Mesothelial cell of epicardium (in vitro differentiated cells): ENCODE results near the gene GPC3. TPM values are rescaled to one million over a fixed set of nuclear protein-coding genes. Genes with fewer than 3 reads are reported as not detected.

Experiments used
- DNase-seq, 2 experiments: peaks; one replicate each; pipeline ENCODE4 v3.0.0; 2021; ENCODE audit warnings: low spot score in 2 of 2; ENCODE audit not compliant: unreplicated experiment in 2 of 2
- H3K27ac Mint-ChIP-seq: 2 replicates; pipeline ENCODE4 v1.8.0; 2021; ENCODE audit warnings: mixed read lengths
- H3K27me3 Mint-ChIP-seq: 2 replicates; pipeline ENCODE4 v1.8.0; 2021; ENCODE audit warnings: low read depth, mixed read lengths
- H3K36me3 Mint-ChIP-seq: 2 replicates; pipeline ENCODE4 v1.8.0; 2021; ENCODE audit warnings: mixed read lengths
- H3K4me1 Mint-ChIP-seq: 2 replicates; pipeline ENCODE4 v1.8.0; 2021; ENCODE audit warnings: mixed read lengths
- H3K4me3 Mint-ChIP-seq: 2 replicates; pipeline ENCODE4 v1.8.0; 2021; ENCODE audit warnings: mild to moderate bottlenecking, moderate library complexity, mixed read lengths
- H3K9me3 Mint-ChIP-seq: 2 replicates; pipeline ENCODE4 v1.8.0; 2021; ENCODE audit warnings: mixed read lengths
- CTCF ChIP-seq: fragments of 200-600 bp; sonication (generic); IDR thresholded peaks from one replicate; pipeline ENCODE4 v1.5.0; 2021; ENCODE audit warnings: antibody characterized with exemption; ENCODE audit not compliant: unreplicated experiment
- total RNA-seq: library from RNA; stranded (reverse); gene quantifications from 3 replicates; pipeline ENCODE4 v1.2.1, GENCODE V29; 2021

GPC3 gene
- total RNA-seq, 1 donor from 2014 or later, result 864 TPM

DNA sequence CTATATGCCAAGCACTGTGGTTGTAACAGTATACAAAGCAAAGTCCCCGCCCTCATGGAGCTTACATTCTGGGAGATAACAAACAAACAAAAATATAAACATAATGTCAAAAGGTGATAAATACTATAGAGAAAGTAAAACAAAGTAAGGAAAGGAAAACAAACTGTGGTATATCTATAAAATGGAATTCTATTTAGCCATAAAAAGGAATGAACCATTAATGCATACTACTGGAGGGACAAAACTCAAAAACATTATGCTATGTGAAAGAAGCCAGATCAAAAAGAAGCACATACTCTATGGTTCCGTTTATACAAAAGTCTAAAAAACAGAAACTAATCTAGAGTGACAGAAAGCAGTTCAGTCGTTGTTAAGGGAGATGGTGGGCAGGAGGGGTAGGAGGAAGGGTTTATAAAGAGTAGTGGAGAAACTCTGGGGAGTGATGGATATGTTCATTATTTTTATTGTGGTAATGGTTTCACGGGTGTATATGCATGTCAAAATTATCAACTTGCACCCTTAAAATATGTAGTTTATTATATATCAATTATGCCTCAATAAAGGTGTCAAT, 31.5 kb downstream of the GPC3 start:
- Mint-ChIP-seq H3K4me3 (no peak overlapping the region), H3K27ac (no peak overlapping the region), H3K27me3 (no peaks in the 10 kb centered on the region), H3K36me3 (peaks cover 50% of the 10 kb centered on the region), H3K9me3 (peaks cover 13% of the 10 kb centered on the region), H3K4me1 (no peaks in the 10 kb centered on the region)
- no peak for DNase-seq
- no peak for TF ChIP-seq CTCF

GRCh38 chrX:133953078-133953477, 32.3 kb downstream of the GPC3 start:
- DNase-seq, result no peak
- H3K4me3 Mint-ChIP-seq, result no peak overlapping the region

DNA sequence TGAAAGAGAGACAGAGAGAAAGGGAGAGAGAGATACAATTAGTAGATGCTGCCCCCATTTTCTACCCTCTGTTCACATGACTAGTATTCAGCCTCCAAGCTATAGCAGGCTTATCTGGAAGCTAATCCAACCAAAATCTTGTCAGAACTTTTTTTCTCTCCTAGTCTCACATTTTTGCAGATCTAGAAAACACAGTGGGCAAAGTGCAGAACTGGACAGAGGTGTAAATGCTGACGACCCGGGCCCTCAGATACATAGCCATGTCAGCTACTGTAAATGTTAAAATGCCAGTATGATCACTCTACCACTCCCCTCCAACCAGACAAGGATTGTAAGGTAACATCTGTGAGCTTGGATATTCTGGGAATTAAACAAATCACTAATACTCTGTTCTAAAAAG, 34.3 kb downstream of the GPC3 start:
- H3K4me3 Mint-ChIP-seq, result no peak overlapping the region
- no peak overlapping the region for H3K27ac Mint-ChIP-seq
- H3K9me3 Mint-ChIP-seq, result peaks cover 13% of the 10 kb centered on the region
- no peaks in the 10 kb centered on the region for H3K27me3 Mint-ChIP-seq
- H3K4me1 Mint-ChIP-seq, result peaks cover 5% of the 10 kb centered on the region
- no peak for TF ChIP-seq CTCF
- H3K36me3 Mint-ChIP-seq, result peaks cover 54% of the 10 kb centered on the region
- no peak for DNase-seq

More at GRCh38 chrX:133953078-133953477, 32.3 kb downstream of the GPC3 start:
- TF ChIP-seq CTCF, result no peak
- H3K27me3 Mint-ChIP-seq, result no peaks in the 10 kb centered on the region
- peaks cover 2% of the 10 kb centered on the region for H3K4me1 Mint-ChIP-seq
- H3K36me3 Mint-ChIP-seq, result peaks cover 51% of the 10 kb centered on the region
- peaks cover 13% of the 10 kb centered on the region for H3K9me3 Mint-ChIP-seq
- H3K27ac Mint-ChIP-seq, result no peak overlapping the region

GRCh38 chrX:133950214-133950613, 35.2 kb downstream of the GPC3 start:
- H3K27me3 Mint-ChIP-seq, result no peaks in the 10 kb centered on the region
- peaks cover 11% of the 10 kb centered on the region for H3K9me3 Mint-ChIP-seq
- H3K27ac Mint-ChIP-seq, result no peak overlapping the region
- no peak overlapping the region for H3K4me3 Mint-ChIP-seq
- DNase-seq, result no peak
- TF ChIP-seq CTCF, result no peak
- peaks cover 53% of the 10 kb centered on the region for H3K36me3 Mint-ChIP-seq
- peaks cover 5% of the 10 kb centered on the region for H3K4me1 Mint-ChIP-seq

DNA sequence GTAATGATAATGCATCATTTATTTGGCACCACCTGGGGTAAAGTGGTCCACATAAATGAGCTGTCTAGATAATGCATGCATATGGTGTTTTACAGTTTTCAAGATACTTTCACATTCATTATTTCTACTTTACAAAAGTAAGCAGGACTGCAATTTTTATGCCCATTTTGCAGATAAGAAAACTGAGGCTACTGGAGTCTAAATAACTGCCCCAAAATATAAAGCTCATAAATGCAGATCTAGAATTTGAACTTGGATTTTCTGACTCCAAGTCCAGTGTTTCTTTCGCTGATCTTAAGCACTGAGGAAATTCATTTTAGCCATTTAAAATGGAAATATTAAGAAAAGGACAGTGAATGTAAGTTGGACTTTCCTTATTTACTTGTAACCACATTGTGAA, 36.5 kb downstream of the GPC3 start:
- H3K36me3 Mint-ChIP-seq, result peaks cover 52% of the 10 kb centered on the region
- H3K9me3 Mint-ChIP-seq, result peaks cover 5% of the 10 kb centered on the region

More for the DNA sequence above, 36.5 kb downstream of the GPC3 start:
- H3K27ac Mint-ChIP-seq, result no peak overlapping the region
- H3K4me1 Mint-ChIP-seq, result peaks cover 5% of the 10 kb centered on the region
- no peak for DNase-seq
- H3K4me3 Mint-ChIP-seq, result no peak overlapping the region
- no peak for TF ChIP-seq CTCF
- H3K27me3 Mint-ChIP-seq, result no peaks in the 10 kb centered on the region
